ENCODE results near the gene TPSAB1.

TPSAB1 gene

GRCh38 chr16:1215574-1216295 lies 24.8 kb upstream of the TPSAB1 start:
- H2AFZ ChIP-seq (ENCODE audit: low read length): no peak overlapping the region
- H3K4me1 ChIP-seq (ENCODE audit: insufficient read depth, low read length, poor library complexity, severe bottlenecking): no peaks in the 10 kb centered on the region
- H3K4me2 ChIP-seq (ENCODE audit: low read depth, low read length, poor library complexity, severe bottlenecking): no peak overlapping the region
- no peaks in the 10 kb centered on the region for H3K79me2 ChIP-seq (ENCODE audit: insufficient read depth, low read length)
- no peaks in the 10 kb centered on the region for H3K36me3 ChIP-seq (ENCODE audit: insufficient read depth, low read length)
- no peaks in the 10 kb centered on the region for H3F3A ChIP-seq (ENCODE audit: low read depth)
- H3K27me3 ChIP-seq (ENCODE audit: insufficient read depth, low read length, poor library complexity, severe bottlenecking): no peaks in the 10 kb centered on the region
- no peak overlapping the region for H3K4me3 ChIP-seq (ENCODE audit: low read length, poor library complexity, severe bottlenecking)
- H3K9me2 ChIP-seq (replicated peaks; ENCODE audit: low read depth, low read length): no peaks in the 10 kb centered on the region
- TF ChIP-seq EZH2phosphoT487 (IDR thresholded peaks at IDR 0.05; ENCODE audit: borderline replicate concordance) (no peak), CTCF (conservative IDR thresholded peaks at IDR 0.05; ENCODE audit: low read length) (no peak)
- no peaks in the 10 kb centered on the region for H4K20me1 ChIP-seq (ENCODE audit: insufficient read depth, low read length, poor library complexity, severe bottlenecking)
- no peaks in the 10 kb centered on the region for H3K9me3 ChIP-seq (ENCODE audit: insufficient read depth, low read depth, low read length)
- H3K9ac ChIP-seq (ENCODE audit: low read depth, low read length, poor library complexity, severe bottlenecking): no peak overlapping the region

DNA sequence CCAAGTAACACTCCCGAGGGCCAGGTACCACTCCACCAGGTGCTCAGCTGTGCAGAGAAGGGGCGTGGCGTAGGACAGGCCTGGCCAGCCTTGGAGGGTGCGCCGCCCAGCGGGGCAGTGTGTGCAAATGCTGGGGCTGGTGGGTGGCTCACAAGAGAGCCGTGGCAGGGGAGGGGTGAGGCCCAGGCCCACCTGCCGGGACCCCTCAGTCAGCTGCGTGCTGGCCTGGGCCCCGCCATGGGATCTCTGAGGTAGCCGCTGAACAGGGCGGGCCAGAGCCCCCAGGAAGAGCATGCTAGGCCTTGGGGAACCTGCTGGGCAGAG lies 24.2 kb upstream of the TPSAB1 start:
- Histone ChIP-seq H3K4me3 (ENCODE audit: low read length, poor library complexity, severe bottlenecking) (no peak overlapping the region), H2AFZ (ENCODE audit: low read length) (no peak overlapping the region), H3F3A (ENCODE audit: low read depth) (no peaks in the 10 kb centered on the region), H3K9ac (ENCODE audit: low read depth, low read length, poor library complexity, severe bottlenecking) (no peak overlapping the region), H3K27me3 (ENCODE audit: insufficient read depth, low read length, poor library complexity, severe bottlenecking) (no peaks in the 10 kb centered on the region), H3K9me3 (ENCODE audit: insufficient read depth, low read depth, low read length) (no peaks in the 10 kb centered on the region), H3K79me2 (ENCODE audit: insufficient read depth, low read length) (no peaks in the 10 kb centered on the region), H4K20me1 (ENCODE audit: insufficient read depth, low read length, poor library complexity, severe bottlenecking) (no peaks in the 10 kb centered on the region), H3K9me2 (replicated peaks; ENCODE audit: low read depth, low read length) (no peaks in the 10 kb centered on the region), H3K4me1 (ENCODE audit: insufficient read depth, low read length, poor library complexity, severe bottlenecking) (no peaks in the 10 kb centered on the region), H3K36me3 (ENCODE audit: insufficient read depth, low read length) (no peaks in the 10 kb centered on the region), H3K4me2 (ENCODE audit: low read depth, low read length, poor library complexity, severe bottlenecking) (no peak overlapping the region)
- TF ChIP-seq CTCF (conservative IDR thresholded peaks at IDR 0.05; ENCODE audit: low read length) (no peak), EZH2phosphoT487 (IDR thresholded peaks at IDR 0.05; ENCODE audit: borderline replicate concordance) (no peak)

GRCh38 chr16:1216681-1217400 lies 23.7 kb upstream of the TPSAB1 start:
- Histone ChIP-seq H3K9me3 (ENCODE audit: insufficient read depth, low read depth, low read length) (no peaks in the 10 kb centered on the region), H3K79me2 (ENCODE audit: insufficient read depth, low read length) (no peaks in the 10 kb centered on the region), H2AFZ (ENCODE audit: low read length) (no peak overlapping the region), H3K4me2 (ENCODE audit: low read depth, low read length, poor library complexity, severe bottlenecking) (no peak overlapping the region), H4K20me1 (ENCODE audit: insufficient read depth, low read length, poor library complexity, severe bottlenecking) (no peaks in the 10 kb centered on the region), H3K9me2 (replicated peaks; ENCODE audit: low read depth, low read length) (no peaks in the 10 kb centered on the region), H3K36me3 (ENCODE audit: insufficient read depth, low read length) (no peaks in the 10 kb centered on the region), H3K4me3 (ENCODE audit: low read length, poor library complexity, severe bottlenecking) (no peak overlapping the region), H3K27me3 (ENCODE audit: insufficient read depth, low read length, poor library complexity, severe bottlenecking) (no peaks in the 10 kb centered on the region), H3F3A (ENCODE audit: low read depth) (no peaks in the 10 kb centered on the region), H3K4me1 (ENCODE audit: insufficient read depth, low read length, poor library complexity, severe bottlenecking) (no peaks in the 10 kb centered on the region), H3K9ac (ENCODE audit: low read depth, low read length, poor library complexity, severe bottlenecking) (no peak overlapping the region)
- TF ChIP-seq EZH2phosphoT487 (IDR thresholded peaks at IDR 0.05; ENCODE audit: borderline replicate concordance): no peak
- no peak for TF ChIP-seq CTCF (conservative IDR thresholded peaks at IDR 0.05; ENCODE audit: low read length)
